ENCODE measurements around the gene BDKRB2. TPM values are rescaled to one million over a fixed set of nuclear protein-coding genes. Genes with fewer than 3 reads are reported as not detected.

The BDKRB2 gene
- total and polyA plus RNA-seq, 2 experiments from 2014 or later, result 4.4 to 5.9 TPM

- 95% methylated on average over 7 of the region's 7 CpGs for WGBS (ENCODE audit: low lambda C conversion rate, missing lambda C conversion rate)
These were observed 45.9 kb upstream of the BDKRB2 start for GRCh38 chr14:96158735-96159134.

GRCh38 chr14:96160076-96160912, 44.3 kb upstream of the BDKRB2 start:
- H3K36me3 ChIP-seq (replicated peaks; ENCODE audit: insufficient read depth, low read depth), result no peaks in the 10 kb centered on the region
- H2AFZ ChIP-seq, result no peak overlapping the region
- H3K4me3 ChIP-seq, result no peak overlapping the region
- H3K9me3 ChIP-seq (ENCODE audit: low read depth), result no peaks in the 10 kb centered on the region
- no peaks in the 10 kb centered on the region for H3K9me2 ChIP-seq (replicated peaks; ENCODE audit: insufficient read depth)
- TF ChIP-seq CTCF (IDR thresholded peaks at IDR 0.05; ENCODE audit: poor library complexity), result no peak
- TF ChIP-seq EZH2 (IDR thresholded peaks at IDR 0.05; ENCODE audit: borderline replicate concordance), result no peak
- no peak for TF ChIP-seq EZH2phosphoT487 (IDR thresholded peaks at IDR 0.05; ENCODE audit: low read depth, severe bottlenecking, unreplicated experiment)
- no peaks in the 10 kb centered on the region for H3K79me2 ChIP-seq
- no peaks in the 10 kb centered on the region for H4K20me1 ChIP-seq (ENCODE audit: insufficient read depth, poor library complexity, severe bottlenecking)
- no peak overlapping the region for H3K4me2 ChIP-seq
- no peaks in the 10 kb centered on the region for H3K27me3 ChIP-seq
- DNase-seq (ENCODE audit: low spot score), result no peak
- peak overlapping the region; percentile 24 for H3K27ac ChIP-seq
- H3K4me1 ChIP-seq (ENCODE audit: insufficient read depth), result no peaks in the 10 kb centered on the region
- WGBS (ENCODE audit: low lambda C conversion rate, missing lambda C conversion rate), result 68% methylated on average over 8 of the region's 8 CpGs

More at GRCh38 chr14:96158735-96159134, 45.9 kb upstream of the BDKRB2 start:
- Histone ChIP-seq H3K4me2 (no peak overlapping the region), H3K4me3 (no peak overlapping the region), H3K79me2 (no peaks in the 10 kb centered on the region), H3K4me1 (ENCODE audit: insufficient read depth) (no peaks in the 10 kb centered on the region), H3K9me3 (ENCODE audit: low read depth) (no peaks in the 10 kb centered on the region), H3K27ac (no peak overlapping the region), H3K9me2 (replicated peaks; ENCODE audit: insufficient read depth) (no peaks in the 10 kb centered on the region), H4K20me1 (ENCODE audit: insufficient read depth, poor library complexity, severe bottlenecking) (no peaks in the 10 kb centered on the region), H2AFZ (no peak overlapping the region), H3K36me3 (replicated peaks; ENCODE audit: insufficient read depth, low read depth) (no peaks in the 10 kb centered on the region), H3K27me3 (no peaks in the 10 kb centered on the region)
- TF ChIP-seq EZH2 (IDR thresholded peaks at IDR 0.05; ENCODE audit: borderline replicate concordance), result no peak
- TF ChIP-seq CTCF (IDR thresholded peaks at IDR 0.05; ENCODE audit: poor library complexity), result no peak
- DNase-seq (ENCODE audit: low spot score), result no peak

DNA sequence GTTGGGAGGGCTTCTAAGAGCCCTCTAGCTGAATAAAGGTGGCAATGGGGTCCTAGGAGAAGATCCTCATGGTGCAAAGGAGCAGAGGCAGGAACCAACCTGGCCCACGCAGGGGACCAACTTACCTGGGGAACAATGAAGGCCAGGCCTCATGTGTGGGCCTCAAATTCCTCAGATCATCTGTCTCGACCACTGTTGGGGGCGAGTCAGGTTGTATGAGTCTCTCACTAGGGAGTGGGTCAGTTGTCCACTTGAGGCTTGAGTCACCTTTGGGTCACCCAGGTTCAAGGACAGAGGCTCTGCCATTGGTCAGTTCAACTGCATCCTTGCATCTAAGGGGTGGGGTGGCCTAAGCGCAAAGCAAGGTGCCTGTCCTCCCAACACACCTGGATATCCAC, 43.7 kb upstream of the BDKRB2 start:
- 95% methylated on average over 4 of the region's 4 CpGs for WGBS (ENCODE audit: low lambda C conversion rate, missing lambda C conversion rate)
- Histone ChIP-seq H4K20me1 (ENCODE audit: insufficient read depth, poor library complexity, severe bottlenecking) (no peaks in the 10 kb centered on the region), H3K9me3 (ENCODE audit: low read depth) (no peaks in the 10 kb centered on the region), H3K4me2 (no peak overlapping the region), H3K4me1 (ENCODE audit: insufficient read depth) (no peaks in the 10 kb centered on the region), H3K4me3 (no peak overlapping the region), H3K27me3 (no peaks in the 10 kb centered on the region), H3K36me3 (replicated peaks; ENCODE audit: insufficient read depth, low read depth) (no peaks in the 10 kb centered on the region), H3K27ac (peak overlapping the region; percentile 24), H3K79me2 (no peaks in the 10 kb centered on the region), H2AFZ (no peak overlapping the region), H3K9me2 (replicated peaks; ENCODE audit: insufficient read depth) (no peaks in the 10 kb centered on the region)
- DNase-seq (ENCODE audit: low spot score), result no peak
- TF ChIP-seq EZH2phosphoT487 (IDR thresholded peaks at IDR 0.05; ENCODE audit: low read depth, severe bottlenecking, unreplicated experiment) (no peak), EZH2 (IDR thresholded peaks at IDR 0.05; ENCODE audit: borderline replicate concordance) (no peak)

- H4K20me1 ChIP-seq (ENCODE audit: insufficient read depth, poor library complexity, severe bottlenecking), result no peaks in the 10 kb centered on the region
- TF ChIP-seq EZH2phosphoT487 (IDR thresholded peaks at IDR 0.05; ENCODE audit: low read depth, severe bottlenecking, unreplicated experiment), result no peak
- TF ChIP-seq CTCF (IDR thresholded peaks at IDR 0.05; ENCODE audit: poor library complexity), result no peak
- TF ChIP-seq EZH2 (IDR thresholded peaks at IDR 0.05; ENCODE audit: borderline replicate concordance), result no peak
These were observed 43.0 kb upstream of the BDKRB2 start for GRCh38 chr14:96161636-96162035.

More at GRCh38 chr14:96161636-96162035, 43.0 kb upstream of the BDKRB2 start:
- H3K9me3 ChIP-seq (ENCODE audit: low read depth), result no peaks in the 10 kb centered on the region
- H3K4me1 ChIP-seq (ENCODE audit: insufficient read depth), result peaks cover 2% of the 10 kb centered on the region
- no peaks in the 10 kb centered on the region for H3K27me3 ChIP-seq
- H3K4me3 ChIP-seq, result no peak overlapping the region
- no peak overlapping the region for H3K4me2 ChIP-seq
- H3K36me3 ChIP-seq (replicated peaks; ENCODE audit: insufficient read depth, low read depth), result no peaks in the 10 kb centered on the region
- WGBS (ENCODE audit: low lambda C conversion rate, missing lambda C conversion rate), result 87% methylated on average over 2 of the region's 2 CpGs
- no peak for DNase-seq (ENCODE audit: low spot score)
- no peak overlapping the region for H3K27ac ChIP-seq
- no peaks in the 10 kb centered on the region for H3K9me2 ChIP-seq (replicated peaks; ENCODE audit: insufficient read depth)
- H3K79me2 ChIP-seq, result no peaks in the 10 kb centered on the region
- no peak overlapping the region for H2AFZ ChIP-seq
